Activated CD8-positive, alpha-beta T cell treated with anti-CD3 and anti-CD28 coated beads for 36 hours (primary cell): ENCODE measurements around the gene PNPO. TPM values are rescaled to one million over a fixed set of nuclear protein-coding genes. Genes with fewer than 3 reads are reported as not detected.

Experiments
- ATAC-seq: fragments of 200-7000 bp; cut with Tn5 transposase; one replicate; pipeline ENCODE4 v1.10.0; 2021; ENCODE audit warnings: mild to moderate bottlenecking, moderate library complexity
- CTCF ChIA-PET: fragments of 350-600 bp; sonication (Branson Sonifier 250); formaldehyde crosslinking; loops from one replicate; lab custom pipeline; 2021; ENCODE audit warnings: antibody characterized with exemption; lab: Charles Lee
- POLR2A ChIA-PET: fragments of 350-600 bp; sonication (Branson Sonifier 250); formaldehyde crosslinking; loops from one replicate; lab custom pipeline; 2021; ENCODE audit warnings: antibody characterized with exemption; lab: Charles Lee
- DNase-seq: peaks from one replicate; pipeline ENCODE4 v3.0.0-alpha.2; 2020
- H3K27ac Mint-ChIP-seq: one replicate; pipeline ENCODE4 v1.8.0; 2021; ENCODE audit warnings: mild to moderate bottlenecking, mixed read lengths
- H3K27me3 Mint-ChIP-seq: one replicate; pipeline ENCODE4 v1.8.0; 2021; ENCODE audit warnings: mixed read lengths
- H3K36me3 Mint-ChIP-seq: one replicate; pipeline ENCODE4 v1.8.0; 2021; ENCODE audit warnings: low read depth, mixed read lengths
- H3K4me1 Mint-ChIP-seq: one replicate; pipeline ENCODE4 v1.8.0; 2021; ENCODE audit warnings: low read depth, mixed read lengths
- H3K4me3 Mint-ChIP-seq: one replicate; pipeline ENCODE4 v1.8.0; 2021; ENCODE audit warnings: mild to moderate bottlenecking, moderate library complexity, mixed read lengths
- H3K9me3 Mint-ChIP-seq: one replicate; pipeline ENCODE4 v1.8.0; 2021; ENCODE audit warnings: mixed read lengths
- CTCF ChIP-seq: fragments of 200-600 bp; IDR thresholded peaks from one replicate; pipeline ENCODE4 v1.8.0; 2022; ENCODE audit warnings: antibody characterized with exemption, mild to moderate bottlenecking
- intact Hi-C: fragments of 100-400 bp; cut with micrococcal nuclease; formaldehyde crosslinking; loops from one replicate; pipeline ENCODE4 v1.10.0; 2022
- total RNA-seq, 2 experiments: library from RNA; stranded (reverse); gene quantifications; one replicate each; pipeline ENCODE4 v1.2.3, GENCODE V29; 2021

PNPO gene
- total RNA-seq, 2 experiments from 2014 or later = 41.0 to 42.7 TPM

GRCh38 chr17:47896672-47897490, 44.5 kb upstream of the PNPO start:
- ATAC-seq (no peak), DNase-seq (no peak)
- H3K27ac Mint-ChIP-seq = peak overlapping the region; percentile 90
- POLR2A ChIA-PET = interaction anchor here (0.7 kb wide), 1 partner anchor 9 kb away, joined by 3 read pairs; no protein-coding TSS in a partner anchor
- H3K36me3 Mint-ChIP-seq = peaks cover 2% of the 10 kb centered on the region
- CTCF ChIA-PET = interaction anchor here (0.7 to 1.1 kb wide), 3 partner anchors 50 to 73 kb away, joined by 3 read pairs; no protein-coding TSS in a partner anchor
- intact Hi-C loops = no loop called here
- H3K9me3 Mint-ChIP-seq = no peaks in the 10 kb centered on the region
- TF ChIP-seq CTCF = no peak
- peaks cover 42% of the 10 kb centered on the region for H3K4me1 Mint-ChIP-seq
- H3K4me3 Mint-ChIP-seq = peak overlapping the region; percentile 95
- H3K27me3 Mint-ChIP-seq = no peaks in the 10 kb centered on the region

GRCh38 chr17:47897561-47897960, 43.8 kb upstream of the PNPO start:
- no peaks in the 10 kb centered on the region for H3K27me3 Mint-ChIP-seq
- ChIA-PET CTCF (interaction anchor here (0.6 to 1.5 kb wide), 3 partner anchors 8 to 52 kb away, joined by 3 to 8 read pairs (median 3); partner anchors contain the start of gene PNPO), POLR2A (interaction anchor here (0.7 to 1.0 kb wide), 2 partner anchors 8 to 57 kb away, joined by 3 read pairs; partner anchors contain the start of gene SCRN2)
- no peaks in the 10 kb centered on the region for H3K9me3 Mint-ChIP-seq
- H3K4me1 Mint-ChIP-seq = peaks cover 48% of the 10 kb centered on the region
- H3K4me3 Mint-ChIP-seq = peak overlapping the region; percentile 95
- intact Hi-C loops = no loop called here
- peak overlapping the region; percentile 90 for H3K27ac Mint-ChIP-seq
- H3K36me3 Mint-ChIP-seq = peaks cover 2% of the 10 kb centered on the region
- ATAC-seq (no peak), DNase-seq (no peak)
- no peak for TF ChIP-seq CTCF

- intact Hi-C loops = no loop called here
- no peak overlapping the region for H3K4me3 Mint-ChIP-seq
- ChIA-PET POLR2A (interaction anchor here (1.0 kb wide), 1 partner anchor 57 kb away, joined by 3 read pairs; the partner anchor contains the start of gene SCRN2), CTCF (interaction anchor here (0.6 to 1.5 kb wide), 2 partner anchors 9 to 43 kb away, joined by 3 to 8 read pairs; partner anchors contain the start of gene PNPO)
- no peak for ATAC-seq
- TF ChIP-seq CTCF = no peak
- H3K27me3 Mint-ChIP-seq = no peaks in the 10 kb centered on the region
- no peak for DNase-seq
- H3K9me3 Mint-ChIP-seq = no peaks in the 10 kb centered on the region
- peaks cover 2% of the 10 kb centered on the region for H3K36me3 Mint-ChIP-seq
- H3K27ac Mint-ChIP-seq = no peak overlapping the region
- H3K4me1 Mint-ChIP-seq = peaks cover 48% of the 10 kb centered on the region
Observed at GRCh38 chr17:47898241-47898640, 43.1 kb upstream of the PNPO start.

- Mint-ChIP-seq H3K27ac (no peak overlapping the region), H3K27me3 (no peaks in the 10 kb centered on the region), H3K4me1 (peaks cover 41% of the 10 kb centered on the region), H3K9me3 (no peaks in the 10 kb centered on the region), H3K36me3 (peaks cover 6% of the 10 kb centered on the region), H3K4me3 (no peak overlapping the region)
- intact Hi-C loops = no loop called here
- no peak for DNase-seq
- no peak for ATAC-seq
- TF ChIP-seq CTCF = no peak
- ChIA-PET POLR2A (interaction anchor here (1.4 kb wide), 1 partner anchor 9 kb away, joined by 3 read pairs; no protein-coding TSS in a partner anchor), CTCF (interaction anchor here (0.8 to 1.4 kb wide), 2 partner anchors 47 to 49 kb away, joined by 3 to 5 read pairs; no protein-coding TSS in a partner anchor)
Observed at GRCh38 chr17:47899643-47900042, 41.7 kb upstream of the PNPO start.
